ENCODE measurements around the gene C19orf47.

Gene C19orf47

GRCh38 chr19:40322951-40323615 is 25.1 kb downstream of the C19orf47 start:
- H3K27ac ChIP-seq: peak overlapping the region; percentile 21; the same call in 1 of the 2 replicates
- TF ChIP-seq, protein P1, sequence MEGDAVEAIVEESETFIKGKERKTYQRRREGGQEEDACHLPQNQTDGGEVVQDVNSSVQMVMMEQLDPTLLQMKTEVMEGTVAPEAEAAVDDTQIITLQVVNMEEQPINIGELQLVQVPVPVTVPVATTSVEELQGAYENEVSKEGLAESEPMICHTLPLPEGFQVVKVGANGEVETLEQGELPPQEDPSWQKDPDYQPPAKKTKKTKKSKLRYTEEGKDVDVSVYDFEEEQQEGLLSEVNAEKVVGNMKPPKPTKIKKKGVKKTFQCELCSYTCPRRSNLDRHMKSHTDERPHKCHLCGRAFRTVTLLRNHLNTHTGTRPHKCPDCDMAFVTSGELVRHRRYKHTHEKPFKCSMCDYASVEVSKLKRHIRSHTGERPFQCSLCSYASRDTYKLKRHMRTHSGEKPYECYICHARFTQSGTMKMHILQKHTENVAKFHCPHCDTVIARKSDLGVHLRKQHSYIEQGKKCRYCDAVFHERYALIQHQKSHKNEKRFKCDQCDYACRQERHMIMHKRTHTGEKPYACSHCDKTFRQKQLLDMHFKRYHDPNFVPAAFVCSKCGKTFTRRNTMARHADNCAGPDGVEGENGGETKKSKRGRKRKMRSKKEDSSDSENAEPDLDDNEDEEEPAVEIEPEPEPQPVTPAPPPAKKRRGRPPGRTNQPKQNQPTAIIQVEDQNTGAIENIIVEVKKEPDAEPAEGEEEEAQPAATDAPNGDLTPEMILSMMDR (conservative IDR thresholded peaks at IDR 0.05): no peak
- no peak for TF ChIP-seq ZFX (IDR thresholded peaks at IDR 0.05)

- no peak for TF ChIP-seq ZFX (IDR thresholded peaks at IDR 0.05)
- TF ChIP-seq, protein P1 (conservative IDR thresholded peaks at IDR 0.05): no peak
- H3K27ac ChIP-seq: no peak overlapping the region
Measured at GRCh38 chr19:40322271-40322610, 26.0 kb downstream of the C19orf47 start.

GRCh38 chr19:40321566-40322270 is 26.5 kb downstream of the C19orf47 start:
- TF ChIP-seq, protein P1 (conservative IDR thresholded peaks at IDR 0.05): no peak
- TF ChIP-seq ZFX (IDR thresholded peaks at IDR 0.05): no peak
- no peak overlapping the region for H3K27ac ChIP-seq

GRCh38 chr19:40321076-40321475 is 27.1 kb downstream of the C19orf47 start:
- TF ChIP-seq, protein P1 (conservative IDR thresholded peaks at IDR 0.05): no peak
- TF ChIP-seq ZFX (IDR thresholded peaks at IDR 0.05): no peak
- H3K27ac ChIP-seq: no peak overlapping the region

DNA sequence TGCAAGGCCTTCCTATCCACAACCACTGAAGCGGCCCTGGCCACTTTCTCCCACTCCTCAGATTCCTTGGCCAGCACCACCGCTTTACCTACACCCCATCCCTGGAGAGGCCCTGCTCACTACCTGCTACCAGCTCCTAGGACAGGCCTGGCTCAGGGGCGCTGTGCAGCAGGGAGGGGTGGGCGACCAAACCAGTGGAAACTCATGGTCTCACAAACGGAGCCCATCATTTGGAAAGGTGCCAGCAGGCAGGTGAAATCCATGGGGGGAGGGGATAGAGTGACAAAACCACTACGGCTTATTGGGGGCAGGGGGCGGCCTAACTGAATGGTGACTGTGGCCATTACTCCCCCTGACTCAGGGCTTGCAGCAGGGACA is 27.6 kb downstream of the C19orf47 start:
- TF ChIP-seq, protein P1 (conservative IDR thresholded peaks at IDR 0.05): no peak
- TF ChIP-seq ZFX (IDR thresholded peaks at IDR 0.05): no peak
- H3K27ac ChIP-seq: no peak overlapping the region

- TF ChIP-seq ZFX (IDR thresholded peaks at IDR 0.05): no peak
- TF ChIP-seq, protein P1 (conservative IDR thresholded peaks at IDR 0.05): no peak
- H3K27ac ChIP-seq: no peak overlapping the region
Measured at GRCh38 chr19:40317338-40317737, 30.9 kb downstream of the C19orf47 start.

GRCh38 chr19:40315812-40316470 is 32.3 kb downstream of the C19orf47 start:
- no peak overlapping the region for H3K27ac ChIP-seq
- TF ChIP-seq, protein P1 (conservative IDR thresholded peaks at IDR 0.05): no peak
- no peak for TF ChIP-seq ZFX (IDR thresholded peaks at IDR 0.05)
